SK-N-MC (cell line): Measurements from ENCODE around the gene PLIN3.

Experiments
- EZH2 ChIP-seq: fragments of 200-600 bp; sonication (generic); IDR thresholded peaks from one replicate; pipeline ENCODE4 v1.6.1; 2017; ENCODE audit warnings: antibody characterized with exemption
- FOXP2 ChIP-seq: optimal IDR thresholded peaks from 2 replicates; pipeline ENCODE3; 2011; ENCODE audit warnings: mild to moderate bottlenecking, moderate library complexity; ENCODE audit not compliant: insufficient read depth; ENCODE audit errors: extremely low read length, control extremely low read depth
- POLR2AphosphoS5 ChIP-seq: IDR thresholded peaks from 2 replicates; pipeline ENCODE4 v1.6.1; 2012; ENCODE audit warnings: mild to moderate bottlenecking, low read depth, low read length, borderline replicate concordance

GRCh38 chr19:4851551-4852290, 15.7 kb downstream of the PLIN3 start:
- TF ChIP-seq EZH2 (no peak), POLR2AphosphoS5 (no peak), FOXP2 (no peak)
